ENCODE data around the gene MRNIP.

Gene MRNIP

GRCh38 chr5:179829732-179830435 lies 28.7 kb downstream of the MRNIP start:
- in situ Hi-C loops (cut with MboI; ENCODE audit: low pct_unique_long_range_greater_than_20kb, low sequenced_read_pairs, unreplicated experiment), result no loop called here
- DNase-seq (ENCODE audit: low spot score), result no peak
- no peak for TF ChIP-seq CTCF (IDR thresholded peaks at IDR 0.05; ENCODE audit: extremely low read depth, insufficient read depth, missing control alignments)

DNA sequence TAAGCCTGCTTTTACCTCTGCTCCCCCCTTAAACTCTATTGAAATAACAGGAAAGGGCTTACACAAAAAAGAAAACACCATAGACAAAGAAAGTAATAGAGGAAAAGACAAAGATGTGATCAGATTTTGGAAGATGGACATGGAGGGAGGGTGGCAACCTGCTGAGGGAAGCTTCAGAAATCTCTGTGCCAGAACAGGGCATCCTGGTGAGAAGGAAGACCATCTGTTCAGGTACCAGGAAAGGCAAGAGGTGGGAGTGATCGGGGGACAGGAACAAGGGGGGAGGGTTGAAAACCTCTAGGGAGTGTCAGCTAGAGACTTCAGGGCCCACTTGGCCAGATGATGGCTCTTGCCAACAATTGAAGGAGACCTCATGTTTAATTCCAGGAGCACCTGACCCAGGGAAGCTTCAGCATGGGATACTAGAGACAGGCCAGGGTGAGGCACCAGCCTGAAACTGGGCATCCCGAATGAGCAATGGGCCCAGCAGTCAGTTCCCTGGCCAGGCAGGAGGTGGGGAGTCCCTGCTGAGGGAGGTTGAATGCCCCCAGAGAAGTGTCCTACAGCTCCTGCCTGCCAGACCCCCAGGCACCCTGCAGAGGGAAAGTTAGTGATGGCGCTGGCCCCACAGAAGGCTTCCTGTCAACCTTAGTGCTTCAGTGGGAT lies 29.7 kb downstream of the MRNIP start:
- no peak for TF ChIP-seq CTCF (IDR thresholded peaks at IDR 0.05; ENCODE audit: extremely low read depth, insufficient read depth, missing control alignments)
- in situ Hi-C loops (cut with MboI; ENCODE audit: low pct_unique_long_range_greater_than_20kb, low sequenced_read_pairs, unreplicated experiment), result no loop called here
- DNase-seq (ENCODE audit: low spot score), result no peak

- no peak for TF ChIP-seq CTCF (IDR thresholded peaks at IDR 0.05; ENCODE audit: extremely low read depth, insufficient read depth, missing control alignments)
- no peak for DNase-seq (ENCODE audit: low spot score)
- in situ Hi-C loops (cut with MboI; ENCODE audit: low pct_unique_long_range_greater_than_20kb, low sequenced_read_pairs, unreplicated experiment), result no loop called here
These were observed 30.9 kb downstream of the MRNIP start for GRCh38 chr5:179827680-179828079.

DNA sequence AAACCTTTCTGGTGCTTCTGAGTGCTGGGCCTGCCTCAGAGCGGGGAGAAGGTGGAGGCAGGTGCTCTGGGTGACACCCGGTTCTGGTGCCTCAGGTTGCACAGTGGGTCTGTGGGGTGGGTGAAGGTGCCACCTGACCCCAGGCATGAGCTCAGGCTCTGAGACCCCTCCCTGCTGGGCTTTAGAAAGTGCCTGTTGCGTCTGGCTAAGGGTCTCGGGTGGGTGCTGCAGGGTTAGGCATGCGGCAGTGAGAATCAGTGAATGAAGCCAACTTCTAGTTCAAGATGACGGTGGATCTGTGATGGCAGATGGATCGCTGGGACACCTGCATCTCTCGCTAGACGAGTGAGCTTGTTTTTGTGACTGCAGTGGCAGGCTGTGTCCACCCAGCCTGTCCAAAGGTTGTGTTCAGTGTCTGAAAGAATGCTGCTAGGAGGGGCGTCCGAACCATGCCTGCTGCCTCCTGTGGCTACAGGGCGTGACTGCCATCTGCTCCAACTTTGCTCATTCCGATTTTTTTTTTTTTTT lies 32.9 kb downstream of the MRNIP start:
- no peak for DNase-seq (ENCODE audit: low spot score)
- no peak for TF ChIP-seq CTCF (IDR thresholded peaks at IDR 0.05; ENCODE audit: extremely low read depth, insufficient read depth, missing control alignments)
- in situ Hi-C loops (cut with MboI; ENCODE audit: low pct_unique_long_range_greater_than_20kb, low sequenced_read_pairs, unreplicated experiment), result no loop called here

- no peak for DNase-seq (ENCODE audit: low spot score)
- in situ Hi-C loops (cut with MboI; ENCODE audit: low pct_unique_long_range_greater_than_20kb, low sequenced_read_pairs, unreplicated experiment), result no loop called here
- TF ChIP-seq CTCF (IDR thresholded peaks at IDR 0.05; ENCODE audit: extremely low read depth, insufficient read depth, missing control alignments), result no peak
These were observed 33.9 kb downstream of the MRNIP start for GRCh38 chr5:179824745-179825112.

DNA sequence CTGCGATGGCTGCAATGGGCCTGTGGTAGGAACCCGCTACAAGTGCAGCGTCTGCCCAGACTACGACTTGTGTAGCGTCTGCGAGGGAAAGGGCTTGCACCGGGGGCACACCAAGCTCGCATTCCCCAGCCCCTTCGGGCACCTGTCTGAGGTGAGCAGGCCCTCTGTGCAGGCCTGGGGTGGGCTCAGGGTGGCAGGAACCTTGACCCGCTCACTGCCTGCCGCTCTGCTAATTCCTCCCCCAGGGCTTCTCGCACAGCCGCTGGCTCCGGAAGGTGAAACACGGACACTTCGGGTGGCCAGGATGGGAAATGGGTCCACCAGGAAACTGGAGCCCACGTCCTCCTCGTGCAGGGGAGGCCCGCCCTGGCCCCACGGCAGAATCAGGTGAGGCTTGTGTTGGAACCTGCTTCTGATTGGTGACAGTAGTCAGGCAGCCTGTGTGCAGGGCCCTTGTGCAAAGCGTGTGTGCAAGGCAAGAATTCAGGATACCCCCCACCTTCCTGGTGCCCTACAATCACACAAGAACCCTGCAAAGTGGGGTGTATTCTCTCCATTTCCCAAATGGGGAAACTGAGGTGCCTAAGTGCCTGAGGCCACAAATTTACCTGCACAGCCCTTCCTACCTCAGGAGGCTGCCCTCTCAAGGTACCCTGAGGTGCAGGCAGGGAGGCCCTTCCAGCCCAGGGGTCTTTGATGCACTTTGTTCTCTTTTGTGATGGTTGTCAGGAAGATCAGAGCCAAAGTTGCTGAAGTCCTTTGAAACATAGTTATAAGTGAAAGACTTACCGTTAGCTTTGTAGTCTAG lies 34.5 kb downstream of the MRNIP start:
- no peak for TF ChIP-seq CTCF (IDR thresholded peaks at IDR 0.05; ENCODE audit: extremely low read depth, insufficient read depth, missing control alignments)
- in situ Hi-C loops (cut with MboI; ENCODE audit: low pct_unique_long_range_greater_than_20kb, low sequenced_read_pairs, unreplicated experiment), result no loop called here
- DNase-seq (ENCODE audit: low spot score), result no peak

Data from GM13977 (cell line).